NOMO-1 (cell line): ENCODE results near the gene BAIAP2L2.

Experiments
- DNase-seq, 2 experiments: peaks; one replicate each; lab custom pipeline; 2025; ENCODE audit not compliant: unreplicated experiment in 2 of 2; lab: John Stamatoyannopoulos, UW

Gene BAIAP2L2

GRCh38 chr22:38108561-38109319 is 1.7 kb downstream of the BAIAP2L2 start:
- DNase-seq: no peak

DNA sequence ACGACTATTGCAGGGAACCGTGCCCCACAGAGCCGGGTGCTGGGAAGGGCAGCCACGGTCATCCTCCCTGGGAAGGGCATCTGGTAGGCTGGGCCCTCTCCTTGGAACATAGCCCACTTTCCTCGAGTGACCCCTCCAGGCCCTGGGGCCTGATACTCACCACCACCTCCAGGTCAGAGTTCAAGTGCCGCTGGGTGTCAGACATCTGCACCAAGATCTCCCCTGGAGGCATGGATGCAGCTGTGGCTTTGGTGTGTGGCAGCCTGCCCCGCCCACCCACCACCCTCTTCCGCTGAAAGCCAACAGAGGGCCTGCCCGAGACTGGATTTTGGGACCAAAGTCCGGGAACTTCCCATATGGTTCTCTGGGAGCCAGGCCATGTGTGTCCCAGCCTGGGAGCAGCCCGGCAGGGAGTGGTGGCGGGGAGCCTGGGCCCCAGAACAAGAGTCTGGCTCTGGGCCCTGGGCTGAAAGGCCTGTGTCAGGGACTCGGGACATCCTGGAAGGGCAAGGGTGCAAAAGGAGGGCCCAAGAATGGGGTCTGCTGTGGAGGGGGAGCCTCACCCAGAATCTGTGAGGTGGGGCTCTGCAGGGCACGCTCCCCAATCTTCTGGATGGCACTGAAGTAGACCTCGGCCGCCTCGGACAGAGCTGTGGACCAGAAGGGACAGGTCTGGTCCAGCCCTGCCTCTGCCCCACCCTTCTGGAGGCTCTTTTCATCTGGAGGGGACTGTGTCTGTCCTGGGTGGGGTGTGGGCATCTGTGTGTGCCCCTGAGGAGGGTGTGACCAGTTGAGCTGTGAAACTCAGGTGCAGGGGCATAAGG is 2.6 kb downstream of the BAIAP2L2 start:
- no peak for DNase-seq

DNA sequence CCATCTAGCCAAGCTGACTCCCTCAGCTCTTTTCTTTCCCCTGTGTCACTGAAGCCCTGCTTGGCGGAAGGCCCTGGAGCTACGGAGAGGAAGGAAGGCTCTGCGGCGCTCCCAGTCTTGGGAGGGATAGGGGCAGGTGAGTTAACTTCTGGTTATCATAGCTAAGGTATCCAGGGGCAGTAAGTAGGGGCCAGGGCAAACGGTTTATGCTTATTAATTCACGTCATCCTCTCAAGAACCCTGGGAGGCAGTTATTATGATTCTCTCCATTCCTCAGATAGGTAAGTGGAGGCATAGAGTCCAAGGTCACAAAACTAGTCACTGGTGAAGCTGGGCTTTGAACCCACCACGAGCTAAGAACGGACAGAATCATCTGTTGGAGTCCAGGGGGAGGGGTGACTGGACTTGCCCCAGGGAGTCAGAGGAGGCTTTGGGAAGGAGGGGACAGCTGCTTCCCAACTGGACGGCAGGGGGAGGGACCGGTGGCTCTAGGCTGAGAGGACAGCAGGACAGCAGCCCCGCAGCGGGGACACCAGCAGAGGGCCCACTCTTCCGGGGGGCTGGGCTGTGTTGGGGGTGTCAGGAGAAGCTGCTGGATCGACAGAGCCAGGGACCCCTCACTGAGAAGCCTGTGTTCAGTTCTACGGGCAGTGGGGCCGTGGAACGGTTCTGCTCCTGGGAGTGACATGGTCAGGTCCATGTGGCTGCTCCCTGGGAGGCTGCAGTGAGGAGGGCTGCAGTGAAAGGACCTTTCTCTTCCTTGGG is 3.5 kb downstream of the BAIAP2L2 start:
- DNase-seq: no peak

DNA sequence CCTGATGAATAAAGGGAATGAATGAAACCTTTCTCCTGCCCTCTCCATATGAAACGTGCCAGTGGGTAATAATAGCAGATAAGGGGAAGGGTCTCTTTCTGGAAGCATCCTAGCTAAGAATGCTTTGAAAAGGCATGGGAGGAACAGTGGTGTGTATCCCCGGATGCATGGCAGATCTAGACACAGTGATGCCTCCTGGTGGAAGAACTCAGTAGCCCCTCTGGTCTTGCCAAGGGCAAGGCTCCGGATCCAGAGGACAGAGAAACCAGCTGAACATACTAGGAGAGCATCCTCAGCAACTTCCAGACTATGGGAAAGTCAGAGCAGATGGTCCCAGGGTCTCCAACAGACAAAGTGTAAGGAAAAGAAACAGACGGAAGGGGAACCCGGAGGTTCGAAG is 6.4 kb downstream of the BAIAP2L2 start:
- peak in 1 of 2 experiments; percentile 16 for DNase-seq

- DNase-seq: no peak
Observed at GRCh38 chr22:38103641-38104040, 6.8 kb downstream of the BAIAP2L2 start.

GRCh38 chr22:38098410-38099249 is 11.9 kb downstream of the BAIAP2L2 start:
- no peak for DNase-seq

- DNase-seq: no peak
Observed at GRCh38 chr22:38097557-38098409, 12.7 kb downstream of the BAIAP2L2 start.

DNA sequence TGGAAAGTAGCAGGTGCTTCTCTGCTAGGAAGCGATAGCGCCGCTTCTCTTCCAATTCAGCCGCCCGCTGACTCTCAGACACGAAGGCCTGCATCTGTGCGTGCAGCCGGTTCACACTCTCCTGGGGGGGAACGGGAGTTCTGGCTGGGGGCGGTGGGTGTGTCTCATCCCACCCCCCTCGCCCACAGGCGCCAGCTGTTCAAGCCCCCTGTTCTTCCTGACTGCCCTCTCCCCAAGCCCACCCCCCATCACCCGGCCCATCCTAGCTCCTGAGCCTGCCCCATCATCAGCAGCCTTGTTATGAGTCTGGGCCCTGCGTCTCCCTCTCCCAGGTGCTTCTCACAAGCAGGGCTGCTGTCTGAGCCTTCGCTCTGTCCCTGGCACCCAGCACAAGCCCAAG is 13.4 kb downstream of the BAIAP2L2 start:
- no peak for DNase-seq

- no peak for DNase-seq
Observed at GRCh38 chr22:38089474-38089851, 21.0 kb downstream of the BAIAP2L2 start.

DNA sequence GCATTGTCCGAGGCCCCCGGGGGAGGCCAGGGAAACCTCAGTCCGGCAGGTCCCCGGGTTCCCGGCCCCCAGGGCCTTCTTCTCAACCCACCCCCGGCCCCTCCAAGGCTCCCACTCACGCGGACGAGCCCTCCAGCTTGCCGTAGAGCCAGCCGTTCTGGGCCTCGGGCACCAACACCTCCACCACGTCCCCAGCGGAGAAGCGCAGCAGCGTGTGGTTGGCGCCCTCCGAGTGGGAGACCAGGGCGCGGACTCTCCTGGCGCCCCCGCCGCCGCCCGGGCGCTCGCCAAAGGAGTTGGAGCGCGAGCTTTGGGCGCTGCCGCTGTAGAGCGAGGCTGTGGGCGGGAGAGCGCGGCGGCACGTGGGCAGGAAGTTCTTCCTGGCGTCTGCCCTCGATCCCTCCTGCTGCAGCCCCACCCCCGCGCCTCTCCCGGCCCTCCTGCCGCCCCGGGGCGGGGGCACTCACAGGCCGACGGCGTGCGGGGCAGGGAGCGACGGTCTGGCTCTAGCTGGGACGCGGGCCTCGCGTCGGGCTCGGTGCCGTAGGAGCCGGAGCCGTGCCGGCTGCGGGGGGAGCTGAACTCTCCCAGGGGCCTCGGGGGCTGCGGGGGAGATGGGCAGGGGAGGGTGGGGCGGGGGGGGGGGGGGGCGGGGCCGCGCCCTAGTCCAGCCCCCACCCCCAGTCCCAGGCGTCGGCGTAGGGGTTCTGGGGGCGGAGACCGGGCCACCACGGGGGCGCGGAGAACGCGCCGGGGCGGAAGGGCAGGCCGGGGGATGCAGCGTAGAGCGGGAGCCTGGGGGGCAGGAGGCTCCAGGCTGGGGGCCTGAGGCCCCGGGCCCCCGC is 21.6 kb downstream of the BAIAP2L2 start:
- no peak for DNase-seq

DNA sequence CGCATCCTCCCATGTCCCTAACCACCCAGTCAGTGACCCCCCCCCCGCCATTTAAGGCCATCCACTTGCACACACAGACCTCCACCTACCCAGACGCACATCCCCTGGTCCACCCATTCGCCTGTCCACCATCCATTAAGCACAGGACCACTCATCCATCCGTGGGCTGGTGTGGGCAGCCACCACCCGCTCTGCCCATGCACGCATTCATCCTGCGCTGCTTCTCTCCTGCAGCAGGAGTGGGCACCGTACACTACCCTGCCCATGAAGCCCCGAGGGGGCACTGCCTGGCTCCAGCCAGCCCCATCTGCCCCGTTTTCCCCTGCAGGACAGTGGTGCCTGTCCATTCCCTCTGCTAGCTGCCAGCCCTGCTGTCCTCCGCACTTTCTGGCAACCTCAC is 22.6 kb downstream of the BAIAP2L2 start:
- no peak for DNase-seq

GRCh38 chr22:38086942-38087341 is 23.5 kb downstream of the BAIAP2L2 start:
- no peak for DNase-seq

GRCh38 chr22:38086001-38086845 is 24.3 kb downstream of the BAIAP2L2 start:
- DNase-seq: no peak

DNA sequence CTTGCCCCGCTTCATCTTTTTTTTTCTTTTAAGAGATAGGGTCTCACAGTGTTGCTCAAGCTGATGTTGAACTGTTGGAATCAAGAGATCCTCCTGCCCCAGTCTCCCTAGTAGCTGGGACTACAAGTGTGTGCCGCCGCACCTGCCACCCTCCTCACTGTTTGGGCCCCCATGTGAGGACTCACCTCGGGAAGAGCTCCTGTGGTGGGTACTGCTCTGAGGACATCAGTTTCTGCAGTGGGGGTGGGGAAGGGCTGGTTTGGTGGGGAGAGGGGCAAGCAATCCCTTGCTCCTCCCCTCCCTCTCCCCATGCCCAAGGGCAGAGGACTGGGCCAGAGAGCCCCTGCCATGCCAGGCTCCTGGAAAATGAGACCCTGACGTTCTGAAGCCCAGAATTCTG is 25.0 kb downstream of the BAIAP2L2 start:
- no peak for DNase-seq

DNA sequence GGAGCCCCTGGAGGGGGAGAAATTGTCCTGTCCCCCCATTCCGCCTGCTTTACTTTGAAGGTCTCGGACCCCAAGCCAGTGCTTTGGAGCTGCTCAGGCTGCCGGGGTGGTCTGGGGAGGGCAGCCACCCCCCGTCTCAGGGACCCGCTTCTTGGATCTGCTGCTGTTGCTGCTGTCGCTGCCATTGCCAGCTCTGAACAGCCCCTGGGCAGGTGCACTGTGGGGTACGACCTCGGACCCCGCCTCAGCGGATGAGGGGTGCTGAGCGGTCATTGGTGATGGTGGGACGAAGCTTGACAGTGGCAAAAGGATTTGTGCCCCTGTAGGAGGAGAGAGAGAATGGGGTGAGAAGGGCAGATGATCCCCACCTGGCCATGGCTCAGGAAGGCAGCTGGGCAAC is 25.4 kb downstream of the BAIAP2L2 start:
- DNase-seq: no peak

- DNase-seq: no peak
Observed at GRCh38 chr22:38083931-38084631, 26.4 kb downstream of the BAIAP2L2 start, which contains the start of gene SLC16A8. TSS of gene SLC16A8 (minus strand) at chr22:38084184. CDS start at chr22:38082873, 1,311 bp downstream.
